ENCODE measurements around the gene GJC2.

The GJC2 gene

DNA sequence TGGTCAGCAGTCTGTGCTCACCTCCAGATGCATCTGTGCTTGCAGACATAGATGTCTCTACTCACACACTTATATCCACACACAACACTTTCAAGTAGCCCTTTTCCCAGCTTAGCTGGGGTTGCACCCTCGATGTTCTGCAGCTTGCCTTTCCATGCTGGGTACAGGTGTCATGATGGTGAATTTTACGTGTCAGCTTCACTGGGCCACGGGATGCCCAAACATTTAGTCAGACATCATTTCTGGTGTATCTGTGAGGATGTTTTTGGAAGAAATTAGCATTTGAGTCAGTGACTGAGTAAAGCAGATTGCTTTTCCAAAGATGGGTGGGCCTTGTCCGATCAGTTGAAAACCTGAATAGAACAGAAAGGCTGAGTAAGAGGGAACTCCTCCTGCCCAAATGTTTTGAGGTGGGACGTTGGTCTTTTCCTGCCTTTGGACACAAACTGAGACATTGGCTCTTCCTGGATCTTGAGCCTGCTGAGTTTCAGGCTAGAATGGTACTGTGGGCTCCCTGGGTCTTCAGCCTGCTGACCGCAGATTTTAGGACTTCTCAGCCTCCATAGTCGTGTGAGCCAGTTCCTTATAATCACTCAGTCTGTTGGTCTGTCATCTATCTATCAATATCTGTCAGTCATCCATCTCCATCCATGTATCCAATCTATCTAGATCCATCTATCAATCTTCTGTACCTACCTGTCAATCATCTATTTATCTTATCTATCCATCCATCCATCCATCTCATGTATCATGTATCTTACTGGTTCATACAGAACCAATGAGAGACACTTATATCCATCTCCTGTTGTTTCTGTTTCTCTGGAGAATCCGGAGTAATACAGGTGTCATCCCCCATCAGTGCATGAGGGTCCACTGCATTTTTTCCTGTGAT lies 45.4 kb downstream of the GJC2 start:
- TF ChIP-seq GABPA (IDR thresholded peaks at IDR 0.05; ENCODE audit: low read depth), result no peak
- TF ChIP-seq, protein P1, sequence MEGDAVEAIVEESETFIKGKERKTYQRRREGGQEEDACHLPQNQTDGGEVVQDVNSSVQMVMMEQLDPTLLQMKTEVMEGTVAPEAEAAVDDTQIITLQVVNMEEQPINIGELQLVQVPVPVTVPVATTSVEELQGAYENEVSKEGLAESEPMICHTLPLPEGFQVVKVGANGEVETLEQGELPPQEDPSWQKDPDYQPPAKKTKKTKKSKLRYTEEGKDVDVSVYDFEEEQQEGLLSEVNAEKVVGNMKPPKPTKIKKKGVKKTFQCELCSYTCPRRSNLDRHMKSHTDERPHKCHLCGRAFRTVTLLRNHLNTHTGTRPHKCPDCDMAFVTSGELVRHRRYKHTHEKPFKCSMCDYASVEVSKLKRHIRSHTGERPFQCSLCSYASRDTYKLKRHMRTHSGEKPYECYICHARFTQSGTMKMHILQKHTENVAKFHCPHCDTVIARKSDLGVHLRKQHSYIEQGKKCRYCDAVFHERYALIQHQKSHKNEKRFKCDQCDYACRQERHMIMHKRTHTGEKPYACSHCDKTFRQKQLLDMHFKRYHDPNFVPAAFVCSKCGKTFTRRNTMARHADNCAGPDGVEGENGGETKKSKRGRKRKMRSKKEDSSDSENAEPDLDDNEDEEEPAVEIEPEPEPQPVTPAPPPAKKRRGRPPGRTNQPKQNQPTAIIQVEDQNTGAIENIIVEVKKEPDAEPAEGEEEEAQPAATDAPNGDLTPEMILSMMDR (IDR thresholded peaks at IDR 0.05; ENCODE audit: insufficient read depth, low read length), result no peak
- no peak for TF ChIP-seq SPI1 (IDR thresholded peaks at IDR 0.05; ENCODE audit: borderline replicate concordance, low read depth)
- TF ChIP-seq, protein P2, sequence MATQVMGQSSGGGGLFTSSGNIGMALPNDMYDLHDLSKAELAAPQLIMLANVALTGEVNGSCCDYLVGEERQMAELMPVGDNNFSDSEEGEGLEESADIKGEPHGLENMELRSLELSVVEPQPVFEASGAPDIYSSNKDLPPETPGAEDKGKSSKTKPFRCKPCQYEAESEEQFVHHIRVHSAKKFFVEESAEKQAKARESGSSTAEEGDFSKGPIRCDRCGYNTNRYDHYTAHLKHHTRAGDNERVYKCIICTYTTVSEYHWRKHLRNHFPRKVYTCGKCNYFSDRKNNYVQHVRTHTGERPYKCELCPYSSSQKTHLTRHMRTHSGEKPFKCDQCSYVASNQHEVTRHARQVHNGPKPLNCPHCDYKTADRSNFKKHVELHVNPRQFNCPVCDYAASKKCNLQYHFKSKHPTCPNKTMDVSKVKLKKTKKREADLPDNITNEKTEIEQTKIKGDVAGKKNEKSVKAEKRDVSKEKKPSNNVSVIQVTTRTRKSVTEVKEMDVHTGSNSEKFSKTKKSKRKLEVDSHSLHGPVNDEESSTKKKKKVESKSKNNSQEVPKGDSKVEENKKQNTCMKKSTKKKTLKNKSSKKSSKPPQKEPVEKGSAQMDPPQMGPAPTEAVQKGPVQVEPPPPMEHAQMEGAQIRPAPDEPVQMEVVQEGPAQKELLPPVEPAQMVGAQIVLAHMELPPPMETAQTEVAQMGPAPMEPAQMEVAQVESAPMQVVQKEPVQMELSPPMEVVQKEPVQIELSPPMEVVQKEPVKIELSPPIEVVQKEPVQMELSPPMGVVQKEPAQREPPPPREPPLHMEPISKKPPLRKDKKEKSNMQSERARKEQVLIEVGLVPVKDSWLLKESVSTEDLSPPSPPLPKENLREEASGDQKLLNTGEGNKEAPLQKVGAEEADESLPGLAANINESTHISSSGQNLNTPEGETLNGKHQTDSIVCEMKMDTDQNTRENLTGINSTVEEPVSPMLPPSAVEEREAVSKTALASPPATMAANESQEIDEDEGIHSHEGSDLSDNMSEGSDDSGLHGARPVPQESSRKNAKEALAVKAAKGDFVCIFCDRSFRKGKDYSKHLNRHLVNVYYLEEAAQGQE (IDR thresholded peaks at IDR 0.05; ENCODE audit: insufficient replicate concordance, low read depth), result no peak
- no peak for TF ChIP-seq POLR2AphosphoS5 (IDR thresholded peaks at IDR 0.05; ENCODE audit: low read depth)
- no peak overlapping the region for H3K27ac ChIP-seq (replicated peaks)
- DNase-seq (ENCODE audit: low read depth in 1 of 2, low spot score in 1 of 2), result no peak
- no peaks in the 10 kb centered on the region for H3K27me3 ChIP-seq (ENCODE audit: insufficient read depth, poor library complexity, severe bottlenecking)
- no peak overlapping the region for H3K4me3 ChIP-seq (replicated peaks; ENCODE audit: insufficient read depth, low read length)

DNA sequence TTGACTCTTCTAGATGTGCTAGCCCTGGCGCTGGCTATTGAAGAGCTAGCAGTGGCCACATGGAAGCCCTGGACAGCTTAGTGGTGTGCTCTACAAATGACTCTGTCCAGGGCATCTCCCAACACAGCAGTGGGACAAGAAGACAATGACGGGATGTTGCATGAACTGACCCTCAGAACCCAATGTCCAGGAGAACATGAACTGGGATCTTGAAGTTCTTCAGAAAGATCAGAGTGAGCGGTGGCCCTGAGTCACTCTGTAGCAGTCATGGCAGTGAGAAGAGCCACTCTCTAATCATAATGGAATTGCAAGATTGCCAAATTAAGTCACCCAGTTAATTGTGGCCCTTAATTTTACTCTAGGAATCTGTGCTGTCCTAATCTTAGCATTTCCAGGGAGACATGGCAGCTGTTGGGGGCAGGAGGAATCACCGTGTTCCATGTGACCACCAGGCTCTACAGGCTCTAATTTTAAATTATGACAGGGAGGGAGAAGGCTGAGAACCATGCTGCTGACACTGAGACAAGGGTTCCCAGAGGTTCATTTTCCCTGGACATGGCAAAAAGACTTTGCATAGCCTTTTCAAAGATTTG lies 47.9 kb downstream of the GJC2 start:
- H3K4me3 ChIP-seq (replicated peaks; ENCODE audit: insufficient read depth, low read length), result no peak overlapping the region
- TF ChIP-seq, protein P2 (IDR thresholded peaks at IDR 0.05; ENCODE audit: insufficient replicate concordance, low read depth), result no peak
- TF ChIP-seq GABPA (IDR thresholded peaks at IDR 0.05; ENCODE audit: low read depth), result no peak
- no peak for TF ChIP-seq SPI1 (IDR thresholded peaks at IDR 0.05; ENCODE audit: borderline replicate concordance, low read depth)
- no peak for TF ChIP-seq POLR2AphosphoS5 (IDR thresholded peaks at IDR 0.05; ENCODE audit: low read depth)
- TF ChIP-seq, protein P1 (IDR thresholded peaks at IDR 0.05; ENCODE audit: insufficient read depth, low read length), result no peak
- no peaks in the 10 kb centered on the region for H3K27me3 ChIP-seq (ENCODE audit: insufficient read depth, poor library complexity, severe bottlenecking)
- no peak for DNase-seq (ENCODE audit: low read depth in 1 of 2, low spot score in 1 of 2)
- H3K27ac ChIP-seq (replicated peaks), result no peak overlapping the region

DNA sequence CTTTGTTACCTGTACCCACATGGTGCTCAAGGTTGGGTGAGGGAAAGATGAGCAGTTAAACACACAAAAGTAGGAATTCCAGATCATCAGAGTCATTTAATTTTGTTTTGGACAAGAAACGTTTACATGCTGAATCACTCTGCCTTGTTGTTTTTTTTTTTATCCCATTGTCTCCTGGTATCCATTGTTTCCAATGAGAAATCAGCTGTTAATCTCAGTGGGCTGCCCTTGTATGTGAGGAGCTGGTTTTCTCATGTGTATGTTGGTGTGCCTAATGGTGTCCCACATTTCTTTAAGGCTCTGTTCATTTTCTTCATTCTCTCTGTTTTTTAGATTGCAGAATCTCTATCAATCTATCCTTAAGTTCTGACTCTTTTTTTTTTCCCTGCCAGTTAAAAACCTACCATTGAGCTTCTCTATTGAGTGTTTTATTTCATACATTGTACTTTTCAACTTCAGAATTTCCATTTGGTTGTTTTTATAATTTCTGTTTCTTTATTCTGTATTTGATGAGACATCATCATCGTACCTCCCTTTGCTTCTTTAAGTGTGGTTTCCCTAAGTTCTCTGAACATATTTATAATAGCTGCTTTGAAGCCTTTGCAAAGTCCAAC lies 49.4 kb downstream of the GJC2 start:
- H3K27ac ChIP-seq (replicated peaks), result no peak overlapping the region
- no peaks in the 10 kb centered on the region for H3K27me3 ChIP-seq (ENCODE audit: insufficient read depth, poor library complexity, severe bottlenecking)
- DNase-seq (ENCODE audit: low read depth in 1 of 2, low spot score in 1 of 2), result no peak
- TF ChIP-seq POLR2AphosphoS5 (IDR thresholded peaks at IDR 0.05; ENCODE audit: low read depth) (no peak), SPI1 (IDR thresholded peaks at IDR 0.05; ENCODE audit: borderline replicate concordance, low read depth) (no peak), GABPA (IDR thresholded peaks at IDR 0.05; ENCODE audit: low read depth) (no peak)
- TF ChIP-seq, protein P1 (IDR thresholded peaks at IDR 0.05; ENCODE audit: insufficient read depth, low read length), result no peak
- TF ChIP-seq, protein P2 (IDR thresholded peaks at IDR 0.05; ENCODE audit: insufficient replicate concordance, low read depth), result no peak
- no peak overlapping the region for H3K4me3 ChIP-seq (replicated peaks; ENCODE audit: insufficient read depth, low read length)

Measured in HL-60 (cell line).